Left ventricle myocardium inferior (tissue), 1 donor: ENCODE measurements around the gene CRYZ. TPM values are rescaled to one million over a fixed set of nuclear protein-coding genes. Genes with fewer than 3 reads are reported as not detected.
"Not testable (repeated sequence)": the region's sequence is repeated elsewhere in the genome, so short reads cannot be mapped to it uniquely, and the experiment has no call there.

Experiments
- DNase-seq: peaks from one replicate; pipeline ENCODE4 v3.0.0-alpha.2; 2020
- H3K27ac ChIP-seq: fragments of 200-600 bp; replicated peaks from 2 replicates; pipeline ENCODE4 v1.8.0; 2021
- H3K27me3 ChIP-seq: fragments of 200-600 bp; 2 replicates; pipeline ENCODE4 v1.8.0; 2021; ENCODE audit warnings: low read depth
- H3K36me3 ChIP-seq: fragments of 200-600 bp; 2 replicates; pipeline ENCODE4 v1.8.0; 2021
- H3K4me1 ChIP-seq: fragments of 200-600 bp; 2 replicates; pipeline ENCODE4 v1.8.0; 2021
- H3K4me3 ChIP-seq: fragments of 200-600 bp; 2 replicates; pipeline ENCODE4 v1.8.0; 2021; ENCODE audit warnings: mild to moderate bottlenecking, moderate library complexity
- H3K9me3 ChIP-seq: fragments of 200-600 bp; replicated peaks from 2 replicates; pipeline ENCODE4 v1.8.0; 2021
- intact Hi-C: fragments of 100-400 bp; cut with micrococcal nuclease; formaldehyde crosslinking; loops from one replicate; pipeline ENCODE4 v1.11.0; 2022
- total RNA-seq: library from RNA; stranded (reverse); fragmentation: NEBNext Ultra II Directional; extraction: Animal tissue kit (Norgen Biotek cat#: 25700); gene quantifications from one replicate; pipeline ENCODE4 v1.2.1, GENCODE V29; 2021
- TF ChIP-seq, protein P1 (sequence below): fragments of 200-600 bp; IDR thresholded peaks from 2 replicates; pipeline ENCODE4 v1.8.0; 2021; ENCODE audit warnings: antibody characterized with exemption, mild to moderate bottlenecking, borderline replicate concordance
- donor health status: DM: no; HTN: yes; CAD: no; lungs with severe emphysema.

CRYZ gene
- total RNA-seq, 1 donor from 2014 or later, result 35.3 TPM

DNA sequence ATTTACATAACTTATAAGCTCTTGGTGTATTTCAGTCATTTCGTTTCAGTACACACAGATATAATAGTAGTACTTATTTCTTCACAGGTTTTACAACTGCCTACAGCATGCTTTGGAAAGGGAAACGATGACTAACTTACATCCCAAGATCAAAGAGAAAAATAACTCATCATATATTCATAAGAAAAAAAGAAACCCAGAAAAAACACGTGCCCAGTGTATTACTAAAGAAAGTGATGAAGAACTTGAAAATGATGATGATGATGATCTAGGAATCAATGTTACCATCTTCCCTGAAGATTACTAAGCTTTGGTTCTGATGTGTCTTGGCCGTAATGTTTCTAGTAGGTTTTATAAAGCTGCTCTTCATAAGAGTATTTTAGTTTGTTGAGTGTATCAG, 31.0 kb upstream of the CRYZ start:
- TF ChIP-seq, protein P1, sequence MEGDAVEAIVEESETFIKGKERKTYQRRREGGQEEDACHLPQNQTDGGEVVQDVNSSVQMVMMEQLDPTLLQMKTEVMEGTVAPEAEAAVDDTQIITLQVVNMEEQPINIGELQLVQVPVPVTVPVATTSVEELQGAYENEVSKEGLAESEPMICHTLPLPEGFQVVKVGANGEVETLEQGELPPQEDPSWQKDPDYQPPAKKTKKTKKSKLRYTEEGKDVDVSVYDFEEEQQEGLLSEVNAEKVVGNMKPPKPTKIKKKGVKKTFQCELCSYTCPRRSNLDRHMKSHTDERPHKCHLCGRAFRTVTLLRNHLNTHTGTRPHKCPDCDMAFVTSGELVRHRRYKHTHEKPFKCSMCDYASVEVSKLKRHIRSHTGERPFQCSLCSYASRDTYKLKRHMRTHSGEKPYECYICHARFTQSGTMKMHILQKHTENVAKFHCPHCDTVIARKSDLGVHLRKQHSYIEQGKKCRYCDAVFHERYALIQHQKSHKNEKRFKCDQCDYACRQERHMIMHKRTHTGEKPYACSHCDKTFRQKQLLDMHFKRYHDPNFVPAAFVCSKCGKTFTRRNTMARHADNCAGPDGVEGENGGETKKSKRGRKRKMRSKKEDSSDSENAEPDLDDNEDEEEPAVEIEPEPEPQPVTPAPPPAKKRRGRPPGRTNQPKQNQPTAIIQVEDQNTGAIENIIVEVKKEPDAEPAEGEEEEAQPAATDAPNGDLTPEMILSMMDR, result no peak
- H3K27me3 ChIP-seq, result no peaks in the 10 kb centered on the region
- H3K9me3 ChIP-seq, result no peaks in the 10 kb centered on the region
- no peaks in the 10 kb centered on the region for H3K4me1 ChIP-seq
- DNase-seq, result no peak
- H3K36me3 ChIP-seq, result peaks cover 36% of the 10 kb centered on the region
- H3K4me3 ChIP-seq, result no peak overlapping the region
- intact Hi-C loops, result no loop called here
- H3K27ac ChIP-seq, result no peak overlapping the region

DNA sequence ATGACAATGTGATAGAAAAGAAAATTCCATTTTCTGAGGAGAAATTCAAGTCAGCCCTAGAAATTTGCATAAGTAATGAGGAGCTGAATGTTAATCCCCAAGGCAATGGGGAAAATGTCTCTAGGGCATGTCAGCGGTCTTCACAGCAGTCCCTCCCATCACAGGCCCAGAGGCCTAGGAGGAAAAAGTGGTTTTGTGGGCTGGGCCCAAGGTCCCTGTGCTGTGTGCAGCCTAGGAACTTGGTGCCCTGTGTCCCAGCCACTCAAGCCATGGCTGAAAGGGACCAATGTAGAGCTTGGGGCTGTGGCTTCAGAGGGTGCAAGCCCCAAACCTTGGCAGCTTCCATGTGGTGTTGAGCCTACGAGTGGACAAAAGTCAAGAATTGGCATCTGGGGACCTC, 23.8 kb upstream of the CRYZ start:
- H3K27me3 ChIP-seq, DNase-seq, H3K4me1 ChIP-seq, H3K9me3 ChIP-seq, H3K27ac ChIP-seq, H3K4me3 ChIP-seq, intact Hi-C loops: not testable (repeated sequence)
- H3K36me3 ChIP-seq, result peaks cover 88% of the 10 kb centered on the region

DNA sequence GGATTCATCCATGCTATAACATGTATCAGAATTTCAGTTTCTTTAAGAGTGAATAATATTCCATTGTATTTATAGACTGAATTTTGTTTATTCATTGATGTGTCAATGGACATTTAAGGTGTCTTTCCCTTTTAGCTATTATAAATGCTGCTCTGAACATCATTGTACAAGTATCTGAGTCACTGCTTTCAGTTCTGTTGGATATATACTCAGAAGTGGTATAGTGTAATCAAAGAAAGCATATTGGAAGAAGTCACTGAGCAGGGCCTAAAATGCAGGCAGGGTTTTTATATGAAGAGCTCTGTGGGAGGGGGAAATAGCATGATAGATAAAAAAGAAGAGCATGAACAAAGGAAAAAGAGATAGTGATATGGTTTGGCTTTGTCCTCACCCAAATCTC, 22.6 kb upstream of the CRYZ start:
- TF ChIP-seq, protein P1, result no peak
- Histone ChIP-seq H3K27ac (no peak overlapping the region), H3K4me1 (no peaks in the 10 kb centered on the region), H3K9me3 (no peaks in the 10 kb centered on the region), H3K36me3 (peaks cover 96% of the 10 kb centered on the region), H3K4me3 (no peak overlapping the region), H3K27me3 (no peaks in the 10 kb centered on the region)
- no peak for DNase-seq
- intact Hi-C loops, result no loop called here

DNA sequence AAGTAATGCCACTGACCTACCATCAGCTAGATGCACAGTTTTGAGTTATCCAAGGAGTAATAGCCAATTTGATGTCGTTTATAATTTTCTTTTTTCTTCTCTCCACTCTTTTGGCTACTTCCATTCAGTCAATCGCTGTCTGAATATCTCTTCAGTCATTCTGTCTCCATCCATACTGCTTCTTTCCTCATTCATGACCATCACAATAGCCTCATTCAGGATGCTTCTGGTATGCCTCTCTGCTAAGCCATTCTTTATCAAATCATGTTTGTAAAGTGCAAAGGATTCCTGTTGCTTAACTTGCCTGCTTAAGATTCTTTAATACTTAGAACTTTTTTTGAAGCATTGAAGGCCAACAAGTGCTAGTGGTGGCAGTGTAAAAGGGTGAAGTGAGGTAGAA, 20.3 kb upstream of the CRYZ start:
- no peak overlapping the region for H3K4me3 ChIP-seq
- H3K27ac ChIP-seq, result no peak overlapping the region
- intact Hi-C loops, result no loop called here
- H3K36me3 ChIP-seq, result peaks cover 92% of the 10 kb centered on the region
- H3K27me3 ChIP-seq, result no peaks in the 10 kb centered on the region
- no peak for DNase-seq
- TF ChIP-seq, protein P1, result no peak
- no peaks in the 10 kb centered on the region for H3K4me1 ChIP-seq
- H3K9me3 ChIP-seq, result no peaks in the 10 kb centered on the region

DNA sequence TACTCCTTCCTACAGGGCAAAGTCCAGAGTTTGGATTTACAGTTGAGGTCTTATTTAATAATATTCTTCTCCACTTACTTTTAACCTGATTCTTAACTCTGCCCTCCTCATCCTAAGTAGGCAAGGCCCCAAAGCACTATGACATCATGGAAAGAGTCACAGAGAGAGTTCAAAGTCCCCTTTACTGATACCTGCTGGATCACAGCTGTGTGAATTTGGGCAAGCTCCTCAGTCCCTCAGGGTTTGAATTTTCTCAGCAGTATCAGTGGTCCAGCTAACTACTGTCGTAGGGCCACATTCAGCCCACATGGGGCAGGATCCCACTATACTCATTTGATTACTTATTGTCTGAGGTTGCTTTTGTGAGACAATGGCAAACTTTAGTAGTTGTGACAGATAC, 16.1 kb upstream of the CRYZ start:
- H3K4me3 ChIP-seq, result no peak overlapping the region
- no peak for DNase-seq
- no peaks in the 10 kb centered on the region for H3K27me3 ChIP-seq
- TF ChIP-seq, protein P1, result no peak
- intact Hi-C loops, result no loop called here
- peaks cover 78% of the 10 kb centered on the region for H3K36me3 ChIP-seq
- no peaks in the 10 kb centered on the region for H3K9me3 ChIP-seq
- H3K27ac ChIP-seq, result no peak overlapping the region
- no peaks in the 10 kb centered on the region for H3K4me1 ChIP-seq

DNA sequence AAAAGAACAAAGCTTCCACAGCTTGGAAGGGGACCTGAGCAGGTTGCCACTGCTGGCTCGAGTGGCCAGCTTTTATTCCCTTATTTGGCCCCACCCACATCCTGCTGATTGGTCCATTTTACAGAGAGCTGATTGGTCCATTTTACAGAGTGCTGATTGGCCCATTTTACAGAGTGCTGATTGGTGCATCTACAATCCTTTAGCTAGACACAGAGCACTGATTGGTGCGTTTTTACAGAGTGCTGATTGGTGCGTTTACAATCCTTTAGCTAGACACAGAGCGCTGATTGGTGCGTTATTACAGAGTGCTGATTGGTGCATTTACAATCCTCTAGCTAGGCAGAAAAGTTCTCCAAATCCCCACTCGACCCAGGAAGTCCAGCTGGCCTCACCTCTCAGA, 12.4 kb upstream of the CRYZ start:
- H3K4me1 ChIP-seq, H3K27me3 ChIP-seq, DNase-seq, H3K9me3 ChIP-seq, H3K4me3 ChIP-seq, intact Hi-C loops, H3K27ac ChIP-seq: not testable (repeated sequence)
- peaks cover 74% of the 10 kb centered on the region for H3K36me3 ChIP-seq

DNA sequence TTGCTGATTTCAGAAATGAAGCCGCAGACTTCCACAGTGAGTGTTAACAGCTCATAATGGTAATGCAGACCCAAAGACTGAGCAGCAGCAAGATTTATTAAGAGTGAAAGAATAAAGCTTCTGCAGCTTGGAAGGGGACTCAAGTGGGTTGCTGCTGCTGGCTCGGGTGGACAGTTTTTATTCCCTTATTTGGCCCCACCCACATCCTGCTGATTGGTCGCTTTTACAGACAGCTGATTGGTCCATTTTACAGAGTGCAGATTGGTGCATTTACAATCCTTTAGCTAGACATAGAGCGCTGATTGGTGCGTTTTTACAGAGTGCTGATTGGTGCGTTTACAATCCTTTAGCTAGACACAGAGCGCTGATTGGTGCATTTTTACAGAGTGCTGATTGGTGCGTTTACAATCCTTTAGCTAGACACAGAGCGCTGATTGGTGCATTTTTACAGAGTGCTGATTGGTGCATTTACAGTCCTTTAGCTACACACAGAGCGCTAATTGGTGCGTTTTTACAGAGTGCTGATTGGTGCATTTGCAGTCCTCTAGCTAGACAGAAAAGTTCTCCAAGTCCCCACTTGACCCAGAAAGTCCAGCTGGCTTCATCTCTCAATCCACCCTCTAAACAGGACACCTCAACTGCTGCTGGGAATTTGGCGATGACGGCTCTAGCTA, 7.6 kb upstream of the CRYZ start:
- H3K27me3 ChIP-seq, H3K27ac ChIP-seq, DNase-seq, intact Hi-C loops, H3K4me3 ChIP-seq, H3K9me3 ChIP-seq, H3K4me1 ChIP-seq: not testable (repeated sequence)
- H3K36me3 ChIP-seq, result peaks cover 82% of the 10 kb centered on the region
